Mammary epithelial cell (primary cell): ENCODE results near the gene PAH.

Experiments used
- CTCF ChIP-seq, 2 donors: IDR thresholded peaks in 1 of 2; conservative IDR thresholded peaks in 1 of 2; 2 replicates each; pipeline ENCODE4 v1.5.1; 2011 to 2012; ENCODE audit warnings: inconsistent platforms in 2 of 2, low read length in 2 of 2, mild to moderate bottlenecking in 2 of 2, control low read depth in 1 of 2, low read depth in 1 of 2; ENCODE audit not compliant: insufficient read depth in 1 of 2; ENCODE audit errors: extremely low read depth in 1 of 2
- EZH2 ChIP-seq: IDR thresholded peaks from 2 replicates; pipeline ENCODE4 v1.6.1; 2012; ENCODE audit warnings: low read length, inconsistent platforms, borderline replicate concordance

- TF ChIP-seq EZH2 (no peak), CTCF (conservative IDR thresholded peaks at IDR 0.05 in 1 of 2, IDR thresholded peaks at IDR 0.05 in 1 of 2; ENCODE audit: extremely low read depth in 1 of 2, insufficient read depth in 1 of 2, low read depth in 1 of 2, low read length in 2 of 2) (no peak)
Observed at GRCh38 chr12:102847131-102847530, 69.9 kb downstream of the PAH start.
